DND-41 (cell line): ENCODE measurements around the gene GLCCI1.
"Not testable (repeated sequence)": the region's sequence is repeated elsewhere in the genome, so short reads cannot be mapped to it uniquely, and the experiment has no call there.

ENCODE experiments used
- ATAC-seq: fragments of 200-7000 bp; cut with Tn5 transposase; 3 replicates; pipeline ENCODE4 v1.9.1; 2021; ENCODE audit warnings: low read depth; ENCODE audit not compliant: insufficient read depth
- DNase-seq: peaks from one replicate; pipeline ENCODE4 v3.0.0-alpha.2; 2020
- H2AFZ ChIP-seq: 2 replicates; pipeline ENCODE4 v1.6.0; 2012; ENCODE audit warnings: low read depth, low read length
- H3K27ac ChIP-seq: 2 replicates; pipeline ENCODE4 v1.5.1; 2012; ENCODE audit warnings: low read length, inconsistent platforms
- H3K27me3 ChIP-seq: fragments of 200-600 bp; sonication (generic); 2 replicates; pipeline ENCODE4 v1.6.0; 2012; ENCODE audit warnings: low read length, mild to moderate bottlenecking, inconsistent platforms; ENCODE audit not compliant: insufficient read depth, poor library complexity
- H3K36me3 ChIP-seq: 2 replicates; pipeline ENCODE4 v1.5.1; 2012; ENCODE audit warnings: low read length, inconsistent platforms; ENCODE audit not compliant: insufficient read depth
- H3K4me1 ChIP-seq: 2 replicates; pipeline ENCODE4 v1.5.1; 2012; ENCODE audit warnings: mild to moderate bottlenecking, low read length; ENCODE audit not compliant: insufficient read depth
- H3K4me2 ChIP-seq: 2 replicates; pipeline ENCODE4 v1.6.0; 2012; ENCODE audit warnings: mild to moderate bottlenecking, moderate library complexity, low read length, inconsistent platforms; ENCODE audit not compliant: insufficient read depth
- H3K4me3 ChIP-seq, 2 experiments: fragments of 200-600 bp in 1 of 2; shearing (Covaris generic) in 1 of 2; 2 replicates each; pipeline ENCODE4 v1.5.1; 2012 to 2016; ENCODE audit warnings: inconsistent platforms in 2 of 2, low read length in 2 of 2, mild to moderate bottlenecking in 2 of 2, low read depth in 1 of 2, moderate library complexity in 1 of 2
- H3K79me2 ChIP-seq: 2 replicates; pipeline ENCODE4 v1.6.0; 2012; ENCODE audit warnings: low read length, inconsistent platforms; ENCODE audit not compliant: insufficient read depth
- H3K9ac ChIP-seq: 2 replicates; pipeline ENCODE4 v1.6.0; 2012; ENCODE audit warnings: low read depth, mild to moderate bottlenecking, inconsistent platforms, low read length, moderate library complexity
- H3K9me3 ChIP-seq: 2 replicates; pipeline ENCODE4 v1.5.1; 2012; ENCODE audit warnings: low read length, moderate library complexity, mild to moderate bottlenecking, inconsistent platforms; ENCODE audit not compliant: insufficient read depth, severe bottlenecking
- H4K20me1 ChIP-seq: 2 replicates; pipeline ENCODE4 v1.6.0; 2012; ENCODE audit warnings: low read length; ENCODE audit not compliant: insufficient read depth
- EZH2 ChIP-seq: IDR thresholded peaks from 3 replicates; pipeline ENCODE4 v1.6.1; 2012; ENCODE audit warnings: borderline replicate concordance, low read depth, mild to moderate bottlenecking, moderate library complexity, low read length, inconsistent platforms; ENCODE audit not compliant: severe bottlenecking
- TF ChIP-seq, protein P1 (sequence below): IDR thresholded peaks from 2 replicates; pipeline ENCODE4 v1.5.1; 2012; ENCODE audit warnings: borderline replicate concordance, low read length, moderate library complexity, mild to moderate bottlenecking; ENCODE audit not compliant: poor library complexity, severe bottlenecking; ENCODE audit errors: extremely low read depth

Gene GLCCI1

DNA sequence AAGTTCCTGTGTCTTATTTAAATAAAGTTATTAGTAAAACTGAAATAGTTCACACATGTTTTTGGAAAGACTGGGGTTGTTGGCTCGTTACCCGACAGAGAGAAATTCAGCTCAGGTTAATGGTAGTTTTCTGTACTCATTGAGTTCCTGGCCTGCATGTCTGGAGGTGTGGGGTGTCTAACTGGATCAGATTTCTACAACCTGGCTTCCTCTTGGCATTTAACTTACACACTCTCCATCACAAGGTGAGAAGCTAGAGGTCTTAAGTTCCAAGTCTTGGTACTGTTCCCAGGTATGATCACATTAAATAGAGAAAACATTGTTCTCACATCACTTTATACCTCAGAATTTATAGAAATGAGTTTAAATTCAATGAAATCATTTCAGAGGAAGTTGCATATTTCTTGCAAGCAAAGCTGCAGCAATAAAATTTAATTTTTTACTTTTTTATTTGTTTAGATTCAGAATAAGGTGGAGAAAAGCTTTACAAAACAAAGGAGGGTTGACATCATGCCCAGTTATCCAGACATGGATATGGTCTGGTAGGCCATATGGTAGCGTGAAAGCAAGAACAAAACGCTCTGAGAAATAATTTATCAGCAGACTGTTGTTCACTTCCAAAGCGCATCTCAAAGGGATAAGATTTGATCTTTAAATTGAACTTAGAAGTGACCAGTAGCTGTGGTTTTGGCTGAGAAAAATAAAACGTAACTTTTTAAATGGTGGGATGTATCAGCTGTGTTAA, 120.6 kb downstream of the GLCCI1 start:
- no peak for DNase-seq
- H3K4me2 ChIP-seq: no peak overlapping the region
- no peak overlapping the region for H2AFZ ChIP-seq
- no peak overlapping the region for H3K9ac ChIP-seq
- H3K4me3 ChIP-seq: no peak overlapping the region
- no peak overlapping the region for H3K27ac ChIP-seq
- no peaks in the 10 kb centered on the region for H4K20me1 ChIP-seq
- ATAC-seq: no peak
- peaks cover 33% of the 10 kb centered on the region for H3K36me3 ChIP-seq
- H3K4me1 ChIP-seq: no peaks in the 10 kb centered on the region
- H3K27me3 ChIP-seq: no peaks in the 10 kb centered on the region
- H3K9me3 ChIP-seq: no peaks in the 10 kb centered on the region
- no peaks in the 10 kb centered on the region for H3K79me2 ChIP-seq
- TF ChIP-seq, protein P1, sequence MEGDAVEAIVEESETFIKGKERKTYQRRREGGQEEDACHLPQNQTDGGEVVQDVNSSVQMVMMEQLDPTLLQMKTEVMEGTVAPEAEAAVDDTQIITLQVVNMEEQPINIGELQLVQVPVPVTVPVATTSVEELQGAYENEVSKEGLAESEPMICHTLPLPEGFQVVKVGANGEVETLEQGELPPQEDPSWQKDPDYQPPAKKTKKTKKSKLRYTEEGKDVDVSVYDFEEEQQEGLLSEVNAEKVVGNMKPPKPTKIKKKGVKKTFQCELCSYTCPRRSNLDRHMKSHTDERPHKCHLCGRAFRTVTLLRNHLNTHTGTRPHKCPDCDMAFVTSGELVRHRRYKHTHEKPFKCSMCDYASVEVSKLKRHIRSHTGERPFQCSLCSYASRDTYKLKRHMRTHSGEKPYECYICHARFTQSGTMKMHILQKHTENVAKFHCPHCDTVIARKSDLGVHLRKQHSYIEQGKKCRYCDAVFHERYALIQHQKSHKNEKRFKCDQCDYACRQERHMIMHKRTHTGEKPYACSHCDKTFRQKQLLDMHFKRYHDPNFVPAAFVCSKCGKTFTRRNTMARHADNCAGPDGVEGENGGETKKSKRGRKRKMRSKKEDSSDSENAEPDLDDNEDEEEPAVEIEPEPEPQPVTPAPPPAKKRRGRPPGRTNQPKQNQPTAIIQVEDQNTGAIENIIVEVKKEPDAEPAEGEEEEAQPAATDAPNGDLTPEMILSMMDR: no peak
- no peak for TF ChIP-seq EZH2

DNA sequence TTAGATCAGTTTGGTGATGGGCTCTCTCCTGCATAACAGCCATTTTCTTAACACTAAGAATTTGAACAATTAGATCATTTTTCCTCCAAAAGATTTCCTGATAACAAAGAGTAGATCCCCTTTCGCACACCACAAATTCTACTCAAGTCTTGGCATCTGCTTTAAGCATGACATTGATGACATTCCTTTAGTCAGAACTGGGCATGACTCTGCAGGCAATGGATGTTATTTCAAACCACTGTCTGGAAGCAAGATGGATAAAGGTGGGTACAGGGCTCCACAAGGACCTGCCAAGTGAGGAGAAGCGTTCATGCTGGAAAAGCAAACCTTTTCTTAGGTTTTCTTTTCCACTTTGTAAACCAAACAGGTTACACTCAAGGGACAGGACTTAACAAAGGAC, 123.5 kb downstream of the GLCCI1 start:
- Histone ChIP-seq H3K79me2 (no peaks in the 10 kb centered on the region), H3K4me3 (no peak overlapping the region), H3K4me2 (no peak overlapping the region), H3K4me1 (no peaks in the 10 kb centered on the region), H4K20me1 (no peaks in the 10 kb centered on the region), H3K36me3 (peaks cover 9% of the 10 kb centered on the region), H3K27me3 (no peaks in the 10 kb centered on the region), H3K9ac (no peak overlapping the region), H3K27ac (no peak overlapping the region), H3K9me3 (no peaks in the 10 kb centered on the region), H2AFZ (no peak overlapping the region)
- DNase-seq: no peak
- TF ChIP-seq, protein P1: no peak
- TF ChIP-seq EZH2: no peak
- no peak for ATAC-seq

DNA sequence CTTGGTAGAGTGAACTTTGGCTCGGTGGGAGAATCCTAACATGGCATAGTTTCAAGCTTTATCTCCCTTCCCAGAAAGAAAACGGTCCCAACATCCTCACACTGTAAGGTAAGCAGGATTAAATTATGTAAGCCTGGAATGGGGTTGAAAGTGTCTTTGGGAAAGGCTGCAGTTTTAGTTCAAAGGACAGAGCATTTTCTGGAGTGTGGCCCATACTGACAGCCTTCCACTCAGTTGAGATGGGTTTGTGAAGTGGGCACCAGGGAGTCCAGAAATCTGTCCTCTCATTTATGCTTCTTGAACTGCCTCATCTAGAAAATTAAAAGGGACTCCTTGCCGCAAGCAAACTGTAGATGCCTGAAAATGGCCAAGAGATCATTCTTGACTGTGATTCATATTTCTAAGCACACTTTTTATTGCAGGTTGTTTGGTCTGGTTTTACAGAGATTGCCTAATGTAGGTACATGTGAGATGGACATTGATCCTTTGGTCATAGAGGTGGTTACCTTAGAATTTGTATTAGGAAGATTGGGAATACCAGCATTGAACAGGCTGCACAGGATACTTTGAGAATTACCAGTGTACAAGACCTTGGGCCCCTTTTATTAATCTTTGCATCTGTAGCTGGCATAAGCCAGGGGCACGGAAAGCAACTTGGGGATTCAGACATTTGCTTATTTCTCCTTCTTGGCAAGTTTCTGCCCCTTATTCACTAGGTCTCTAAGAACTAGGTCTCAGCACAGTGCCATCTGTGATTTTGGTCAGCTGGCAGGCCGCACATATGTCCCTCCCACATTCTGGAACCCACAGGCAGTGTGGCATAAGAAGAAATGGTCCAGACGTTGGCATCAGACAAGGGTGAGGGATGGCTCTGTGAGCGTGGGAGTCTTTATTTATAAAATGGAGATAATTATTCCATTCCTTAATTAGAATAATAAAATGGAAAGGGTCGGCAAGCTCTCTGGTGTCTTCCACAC, 125.9 kb downstream of the GLCCI1 start:
- no peaks in the 10 kb centered on the region for H3K27me3 ChIP-seq
- peaks cover 6% of the 10 kb centered on the region; the same call in 1 of the 2 replicates for H3K36me3 ChIP-seq
- ATAC-seq (no peak), DNase-seq (no peak)
- H3K4me2 ChIP-seq: no peak overlapping the region
- no peaks in the 10 kb centered on the region for H3K4me1 ChIP-seq
- TF ChIP-seq EZH2: no peak
- TF ChIP-seq, protein P1: no peak
- no peaks in the 10 kb centered on the region for H4K20me1 ChIP-seq
- H3K27ac ChIP-seq: no peak overlapping the region
- H2AFZ ChIP-seq: no peak overlapping the region
- no peaks in the 10 kb centered on the region for H3K9me3 ChIP-seq
- H3K4me3 ChIP-seq: no peak overlapping the region
- H3K9ac ChIP-seq: no peak overlapping the region
- H3K79me2 ChIP-seq: no peaks in the 10 kb centered on the region

DNA sequence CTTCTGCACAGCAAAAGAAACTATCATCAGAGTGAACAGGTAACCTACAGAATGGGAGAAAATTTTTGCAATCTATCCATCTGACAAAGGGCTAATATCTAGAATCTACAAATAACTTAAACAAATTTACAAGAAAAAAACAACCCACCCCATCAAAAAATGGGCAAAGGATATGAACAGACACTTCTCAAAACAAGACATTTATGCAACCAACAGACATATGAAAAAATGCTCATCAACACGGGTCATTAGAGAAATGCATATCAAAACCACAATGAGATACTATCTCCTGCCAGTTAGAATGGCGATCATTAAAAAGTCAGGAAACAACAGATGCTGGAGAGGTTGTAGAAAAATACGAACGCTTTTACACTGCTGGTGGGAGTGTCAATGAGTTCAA, 132.7 kb downstream of the GLCCI1 start:
- H3K4me3 ChIP-seq, H3K4me2 ChIP-seq, H3K4me1 ChIP-seq, DNase-seq, H3K27me3 ChIP-seq, H3K36me3 ChIP-seq, H4K20me1 ChIP-seq, H3K79me2 ChIP-seq, H3K9ac ChIP-seq, H3K27ac ChIP-seq, H3K9me3 ChIP-seq, ATAC-seq, H2AFZ ChIP-seq: not testable (repeated sequence)
